Measurements from ENCODE around the gene ZNF521.

The ZNF521 gene

GRCh38 chr18:25174324-25174723 is 177.6 kb downstream of the ZNF521 start:
- DNase-seq (ENCODE audit: extremely low read depth, insufficient read length) = no peak
- Histone ChIP-seq H3K36me3 (ENCODE audit: control insufficient read depth, insufficient read depth, low read length) (no peaks in the 10 kb centered on the region), H3K27me3 (replicated peaks; ENCODE audit: control insufficient read depth, insufficient read depth, low read length) (no peaks in the 10 kb centered on the region; the same call in 1 of the 2 replicates), H3K4me3 (replicated peaks; ENCODE audit: low read depth, low read length) (no peak overlapping the region)
- TF ChIP-seq, protein P1, sequence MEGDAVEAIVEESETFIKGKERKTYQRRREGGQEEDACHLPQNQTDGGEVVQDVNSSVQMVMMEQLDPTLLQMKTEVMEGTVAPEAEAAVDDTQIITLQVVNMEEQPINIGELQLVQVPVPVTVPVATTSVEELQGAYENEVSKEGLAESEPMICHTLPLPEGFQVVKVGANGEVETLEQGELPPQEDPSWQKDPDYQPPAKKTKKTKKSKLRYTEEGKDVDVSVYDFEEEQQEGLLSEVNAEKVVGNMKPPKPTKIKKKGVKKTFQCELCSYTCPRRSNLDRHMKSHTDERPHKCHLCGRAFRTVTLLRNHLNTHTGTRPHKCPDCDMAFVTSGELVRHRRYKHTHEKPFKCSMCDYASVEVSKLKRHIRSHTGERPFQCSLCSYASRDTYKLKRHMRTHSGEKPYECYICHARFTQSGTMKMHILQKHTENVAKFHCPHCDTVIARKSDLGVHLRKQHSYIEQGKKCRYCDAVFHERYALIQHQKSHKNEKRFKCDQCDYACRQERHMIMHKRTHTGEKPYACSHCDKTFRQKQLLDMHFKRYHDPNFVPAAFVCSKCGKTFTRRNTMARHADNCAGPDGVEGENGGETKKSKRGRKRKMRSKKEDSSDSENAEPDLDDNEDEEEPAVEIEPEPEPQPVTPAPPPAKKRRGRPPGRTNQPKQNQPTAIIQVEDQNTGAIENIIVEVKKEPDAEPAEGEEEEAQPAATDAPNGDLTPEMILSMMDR (IDR thresholded peaks at IDR 0.05; ENCODE audit: insufficient read depth, low read length, poor library complexity, severe bottlenecking) = no peak

DNA sequence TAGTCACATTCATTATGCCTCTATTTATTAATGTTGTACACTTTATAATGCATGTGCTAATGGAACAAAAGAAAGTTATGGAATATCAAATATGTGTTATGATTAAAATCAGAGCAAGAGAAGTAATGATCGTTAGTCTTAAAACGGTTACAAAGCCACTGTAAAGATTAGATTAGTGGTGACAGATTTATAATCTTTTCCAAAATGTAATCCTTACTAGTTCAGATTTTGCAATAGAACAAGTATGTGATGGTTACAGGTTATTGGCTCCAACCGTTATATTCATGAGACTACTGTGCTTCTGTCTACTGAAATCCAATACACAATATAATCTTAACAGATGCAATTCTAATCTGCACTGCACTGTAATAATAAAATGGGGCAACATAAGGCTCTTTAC is 180.6 kb downstream of the ZNF521 start:
- DNase-seq (ENCODE audit: extremely low read depth, insufficient read length) = no peak
- H3K4me3 ChIP-seq (replicated peaks; ENCODE audit: low read depth, low read length) = no peak overlapping the region
- TF ChIP-seq, protein P1 (IDR thresholded peaks at IDR 0.05; ENCODE audit: insufficient read depth, low read length, poor library complexity, severe bottlenecking) = no peak
- no peaks in the 10 kb centered on the region for H3K36me3 ChIP-seq (ENCODE audit: control insufficient read depth, insufficient read depth, low read length)
- H3K27me3 ChIP-seq (replicated peaks; ENCODE audit: control insufficient read depth, insufficient read depth, low read length) = no peaks in the 10 kb centered on the region; the same call in 1 of the 2 replicates

DNA sequence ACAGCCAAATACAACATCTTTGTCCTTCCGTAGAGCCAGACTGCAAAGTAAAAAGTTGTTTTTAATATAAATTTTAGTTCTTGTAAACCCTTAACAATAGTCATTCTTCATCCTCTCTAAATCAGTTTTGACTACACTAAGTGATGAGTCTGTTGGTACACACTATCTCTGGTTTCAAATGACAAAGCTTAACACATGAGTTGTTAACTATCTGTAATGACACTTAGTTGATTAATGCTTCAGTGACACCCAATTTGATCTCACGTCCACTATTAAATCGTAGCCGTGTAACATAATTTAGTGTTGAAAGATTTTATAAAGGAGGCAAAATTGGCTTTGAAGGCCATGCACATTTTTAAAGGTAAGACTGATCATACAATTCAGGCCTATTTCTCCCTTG is 181.6 kb downstream of the ZNF521 start:
- no peaks in the 10 kb centered on the region; the same call in 1 of the 2 replicates for H3K27me3 ChIP-seq (replicated peaks; ENCODE audit: control insufficient read depth, insufficient read depth, low read length)

GRCh38 chr18:25169701-25170100 is 182.3 kb downstream of the ZNF521 start:
- DNase-seq (ENCODE audit: extremely low read depth, insufficient read length) = no peak
- no peaks in the 10 kb centered on the region for H3K36me3 ChIP-seq (ENCODE audit: control insufficient read depth, insufficient read depth, low read length)
- H3K27me3 ChIP-seq (replicated peaks; ENCODE audit: control insufficient read depth, insufficient read depth, low read length) = no peaks in the 10 kb centered on the region; the same call in 1 of the 2 replicates
- H3K4me3 ChIP-seq (replicated peaks; ENCODE audit: low read depth, low read length) = no peak overlapping the region
- TF ChIP-seq, protein P1 (IDR thresholded peaks at IDR 0.05; ENCODE audit: insufficient read depth, low read length, poor library complexity, severe bottlenecking) = no peak

More for the DNA sequence above, 181.6 kb downstream of the ZNF521 start:
- TF ChIP-seq, protein P1 (IDR thresholded peaks at IDR 0.05; ENCODE audit: insufficient read depth, low read length, poor library complexity, severe bottlenecking) = no peak
- no peak for DNase-seq (ENCODE audit: extremely low read depth, insufficient read length)
- Histone ChIP-seq H3K36me3 (ENCODE audit: control insufficient read depth, insufficient read depth, low read length) (no peaks in the 10 kb centered on the region), H3K4me3 (replicated peaks; ENCODE audit: low read depth, low read length) (no peak overlapping the region)

DNA sequence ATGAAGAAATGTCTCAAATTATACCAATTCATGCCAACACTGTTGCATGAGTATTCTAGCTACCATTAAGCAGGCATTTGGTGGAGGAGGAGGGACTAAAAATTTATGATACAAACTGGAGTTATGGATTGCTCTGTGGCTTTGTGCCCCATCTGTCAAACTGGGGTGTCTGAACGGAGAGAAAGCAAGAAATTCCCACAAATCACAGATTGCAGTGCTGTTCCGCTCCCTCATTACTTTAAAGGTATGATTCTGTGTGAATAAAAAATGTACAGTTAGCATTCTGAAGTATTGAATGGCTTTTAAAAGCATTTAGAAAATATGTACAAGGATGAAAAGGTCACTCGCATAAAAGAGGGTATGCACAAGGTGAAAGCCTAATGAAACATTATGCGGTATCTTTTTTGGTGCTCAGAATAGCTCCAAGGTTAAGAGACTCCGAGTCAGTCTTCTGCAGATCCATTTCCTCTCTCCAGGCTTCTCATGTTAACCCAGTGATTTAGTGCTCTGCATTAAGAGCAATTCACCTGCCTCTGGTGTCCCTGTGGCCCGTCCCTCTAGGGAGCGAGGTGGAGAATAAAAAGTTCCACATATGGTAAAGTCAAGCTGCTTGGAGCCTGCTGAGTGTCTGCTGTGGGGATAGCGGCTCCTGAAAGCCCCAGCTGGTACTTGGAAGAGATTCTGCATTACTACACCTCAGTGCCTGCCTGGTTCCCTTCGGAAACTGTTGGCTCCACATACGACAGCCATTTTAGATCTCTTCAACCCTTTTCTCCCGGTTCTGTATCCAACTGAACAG is 184.2 kb downstream of the ZNF521 start:
- TF ChIP-seq, protein P1 (IDR thresholded peaks at IDR 0.05; ENCODE audit: insufficient read depth, low read length, poor library complexity, severe bottlenecking) = no peak
- DNase-seq (ENCODE audit: extremely low read depth, insufficient read length) = no peak
- Histone ChIP-seq H3K27me3 (replicated peaks; ENCODE audit: control insufficient read depth, insufficient read depth, low read length) (no peaks in the 10 kb centered on the region), H3K4me3 (replicated peaks; ENCODE audit: low read depth, low read length) (no peak overlapping the region), H3K36me3 (ENCODE audit: control insufficient read depth, insufficient read depth, low read length) (no peaks in the 10 kb centered on the region)
